HepG2 (cell line): ENCODE results near the gene ACTR1A. TPM values are rescaled to one million over a fixed set of nuclear protein-coding genes. Genes with fewer than 3 reads are reported as not detected.

Source experiments
- ARID2 ChIP-seq: sonication (generic); formaldehyde crosslinking; IDR thresholded peaks from 2 replicates; pipeline ENCODE4 v1.8.1; 2022; ENCODE audit warnings: mild to moderate bottlenecking, missing genetic modification reagents, borderline replicate concordance
- ATF1 ChIP-seq: IDR thresholded peaks from 2 replicates; pipeline ENCODE4 v1.6.1; 2016; ENCODE audit warnings: mild to moderate bottlenecking, control low read depth
- MIER2 ChIP-seq: IDR thresholded peaks from 2 replicates; pipeline ENCODE4 v1.6.1; 2016; ENCODE audit warnings: missing biosample characterization, missing genetic modification reagents
- MLX ChIP-seq: IDR thresholded peaks from 2 replicates; pipeline ENCODE4 v1.6.1; 2016
- NFIB ChIP-seq: sonication (generic); formaldehyde crosslinking; IDR thresholded peaks from 2 replicates; pipeline ENCODE4 v1.9.0; 2021; ENCODE audit warnings: missing genetic modification reagents, mild to moderate bottlenecking, borderline replicate concordance
- NPAS2 ChIP-seq: sonication (generic); formaldehyde crosslinking; IDR thresholded peaks from 2 replicates; pipeline ENCODE4 v1.8.0; 2022; ENCODE audit warnings: mild to moderate bottlenecking, missing genetic modification reagents, borderline replicate concordance
- NRL ChIP-seq: sonication (generic); formaldehyde crosslinking; IDR thresholded peaks from 2 replicates; pipeline ENCODE4 v1.5.0; 2020; ENCODE audit warnings: missing genetic modification reagents, mild to moderate bottlenecking, moderate library complexity, borderline replicate concordance
- PAXIP1 ChIP-seq: sonication (generic); formaldehyde crosslinking; conservative IDR thresholded peaks from 2 replicates; pipeline ENCODE4 v1.4.0; 2020; ENCODE audit warnings: mild to moderate bottlenecking, missing genetic modification reagents, moderate library complexity
- PPARG ChIP-seq: conservative IDR thresholded peaks from 2 replicates; pipeline ENCODE4 v1.6.1; 2016; ENCODE audit warnings: missing biosample characterization, missing genetic modification reagents
- SIX4 ChIP-seq: sonication (generic); formaldehyde crosslinking; IDR thresholded peaks from 2 replicates; pipeline ENCODE4 v1.4.0; 2020; ENCODE audit warnings: missing genetic modification reagents
- SP140L ChIP-seq: sonication (generic); formaldehyde crosslinking; IDR thresholded peaks from 2 replicates; pipeline ENCODE4 v1.4.0; 2020; ENCODE audit warnings: missing genetic modification reagents, borderline replicate concordance
- WIZ ChIP-seq: sonication (generic); formaldehyde crosslinking; IDR thresholded peaks from 2 replicates; pipeline ENCODE4 v1.5.1; 2020; ENCODE audit warnings: mild to moderate bottlenecking, missing genetic modification reagents
- ZBTB10 ChIP-seq: sonication (generic); formaldehyde crosslinking; IDR thresholded peaks from 2 replicates; pipeline ENCODE4 v1.4.0; 2020; ENCODE audit warnings: missing genetic modification reagents, borderline replicate concordance
- ZBTB44 ChIP-seq: sonication (generic); formaldehyde crosslinking; IDR thresholded peaks from 2 replicates; pipeline ENCODE4 v1.4.0; 2020; ENCODE audit warnings: missing genetic modification reagents
- ZFY ChIP-seq: sonication (generic); formaldehyde crosslinking; IDR thresholded peaks from 2 replicates; pipeline ENCODE4 v1.4.0; 2020; ENCODE audit warnings: missing genetic modification reagents
- ZNF17 ChIP-seq: sonication (generic); formaldehyde crosslinking; IDR thresholded peaks from 2 replicates; pipeline ENCODE4 v1.5.0; 2020; ENCODE audit warnings: mild to moderate bottlenecking, missing genetic modification reagents
- ZNF33A ChIP-seq: sonication (generic); formaldehyde crosslinking; IDR thresholded peaks from 2 replicates; pipeline ENCODE4 v1.5.1; 2020; ENCODE audit warnings: missing genetic modification reagents, mild to moderate bottlenecking, moderate library complexity, borderline replicate concordance
- ZNF34 ChIP-seq: sonication (generic); formaldehyde crosslinking; IDR thresholded peaks from 2 replicates; pipeline ENCODE4 v1.4.0; 2020; ENCODE audit warnings: mild to moderate bottlenecking, missing genetic modification reagents, borderline replicate concordance
- polyA plus RNA-seq, 8 experiments: library from polyadenylated mRNA; depleted of rRNA in 3 of 8; stranded (reverse) in 7 of 8; unstranded in 1 of 8; fragments of >200 nt; fragmentation: Illumina TruSeq in 4 of 8; extraction: Trizol in 4 of 8; gene quantifications; 2 replicates each; pipeline versions ENCODE4 v1.2.1 to v1.2.3, GENCODE V29; 2011 to 2016; ENCODE audit warnings: low read depth in 4 of 8, missing spikeins in 1 of 8, mixed read lengths in 1 of 8; ENCODE audit not compliant: insufficient read depth in 1 of 8
- total RNA-seq, 5 experiments: library from RNA; depleted of rRNA; stranded (reverse); fragments of >200 nt; fragmentation: Illumina TruSeq; extraction: Trizol; gene quantifications; 2 replicates each; pipeline ENCODE4 v1.2.3, GENCODE V29; 2016; ENCODE audit warnings: low read depth in 1 of 5

Gene ACTR1A
- total and polyA plus RNA-seq, 2 of the 13 experiments (the other 11 are each of a cell fraction or from before 2014, with no cell fraction given) = 59.6 to 62.8 TPM

- TF ChIP-seq PAXIP1 (CRISPR knock-in tag) (no peak), NPAS2 (no peak), ZBTB10 (CRISPR knock-in tag) (peak; percentile 47; the same call in 1 of the 2 replicates), ZNF17 (CRISPR knock-in tag) (no peak), ATF1 (CRISPR knock-in tag) (no peak), MLX (CRISPR knock-in tag) (no peak), NFIB (CRISPR knock-in tag) (no peak), ARID2 (CRISPR knock-in tag) (no peak), SIX4 (CRISPR knock-in tag) (no peak), WIZ (CRISPR knock-in tag) (no peak), SP140L (no peak), MIER2 (no peak), ZFY (CRISPR knock-in tag) (peak; percentile 19; the same call in 1 of the 2 replicates), PPARG (CRISPR knock-in tag) (no peak), ZNF33A (CRISPR knock-in tag) (no peak), ZNF34 (no peak), ZBTB44 (CRISPR knock-in tag) (no peak), NRL (0 out of 2 replicates have a peak, but pooled peaks have one; percentile 29)
These were observed 68.9 kb downstream of the ACTR1A start (continued) for GRCh38 chr10:102433619-102434046.
